ENCODE data around the gene MYO1E. TPM values are rescaled to one million over a fixed set of nuclear protein-coding genes. Genes with fewer than 3 reads are reported as not detected.
"Not testable (repeated sequence)": the region's sequence is repeated elsewhere in the genome, so short reads cannot be mapped to it uniquely, and the experiment has no call there.

The MYO1E gene
- total RNA-seq, 1 donor from 2014 or later, result 45.1 TPM

DNA sequence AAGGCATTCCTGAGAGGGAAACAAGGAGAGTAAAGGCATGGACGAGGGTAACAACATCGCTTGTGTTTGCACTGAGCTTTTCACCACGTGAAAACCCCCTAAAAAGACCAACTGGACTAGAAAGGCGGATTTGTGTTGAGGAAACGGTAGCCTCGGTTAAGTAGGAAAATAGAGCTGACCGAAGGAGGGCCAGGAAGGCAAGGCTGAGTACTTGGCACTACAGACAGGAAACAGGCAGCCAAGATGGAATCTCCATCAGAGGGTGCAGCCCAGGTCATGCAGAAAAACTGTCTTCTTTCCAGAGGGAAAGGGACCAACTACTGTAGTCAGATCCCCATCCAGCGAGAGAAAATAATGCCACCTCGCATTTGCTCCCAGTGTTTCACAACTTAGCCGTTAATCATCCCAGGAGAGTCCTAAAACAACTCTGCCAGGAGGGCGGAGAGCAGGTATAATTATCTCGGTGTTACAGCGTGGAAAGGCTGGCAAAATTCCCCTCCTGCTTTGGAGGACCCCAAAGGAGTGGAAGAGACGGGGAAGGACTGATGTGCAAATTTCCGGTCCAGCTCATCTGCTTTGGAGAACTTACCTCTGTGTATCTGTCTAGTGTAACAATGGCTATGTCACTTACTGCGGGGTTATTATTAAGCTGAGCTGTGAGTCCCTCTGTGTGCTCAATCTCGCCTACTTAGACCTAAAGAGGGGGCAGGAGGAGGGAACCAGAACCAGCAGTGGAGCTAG lies 77.2 kb downstream of the MYO1E start:
- H3K9me3 Mint-ChIP-seq, result no peaks in the 10 kb centered on the region
- H3K36me3 Mint-ChIP-seq (ENCODE audit: low read depth), result peaks cover 4% of the 10 kb centered on the region
- H3K4me1 Mint-ChIP-seq, result peaks cover 38% of the 10 kb centered on the region
- H3K27ac Mint-ChIP-seq, result no peak overlapping the region
- intact Hi-C loops (cut with micrococcal nuclease), result no loop called here
- no peak overlapping the region for H3K4me3 Mint-ChIP-seq
- peaks cover 4% of the 10 kb centered on the region for H3K27me3 Mint-ChIP-seq
- no peak for DNase-seq

DNA sequence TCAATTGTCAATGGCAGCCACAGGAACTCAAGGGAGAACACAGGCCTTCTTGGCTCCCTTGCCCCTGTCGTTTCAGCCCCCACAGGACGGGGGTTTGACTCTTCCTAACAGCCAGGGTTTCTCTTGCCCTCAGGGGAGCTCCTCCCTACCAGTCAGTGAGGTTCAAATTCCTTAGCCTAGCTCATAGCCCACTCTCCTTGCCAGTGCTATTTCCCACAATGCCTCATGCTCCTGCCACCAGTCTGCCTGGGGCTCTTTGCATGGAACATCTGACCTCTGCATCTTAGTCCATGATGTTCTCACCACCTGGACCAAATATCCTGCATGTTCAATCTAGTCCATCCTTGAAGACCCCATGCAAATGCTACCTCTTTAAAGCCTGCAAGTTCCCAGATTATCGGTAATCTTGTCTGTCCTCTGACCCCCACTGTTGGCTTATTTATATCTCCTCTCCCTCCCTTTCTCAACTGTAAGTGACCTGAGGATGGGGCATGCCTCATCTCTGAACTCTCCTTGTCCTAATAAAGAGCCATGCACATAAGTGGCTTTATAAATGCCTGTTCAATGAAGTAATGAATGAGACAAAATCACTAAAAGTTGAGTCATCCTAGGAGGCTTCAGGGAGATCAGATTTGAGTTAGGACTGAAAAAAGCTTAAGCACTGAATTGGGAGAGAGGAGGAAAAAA lies 78.0 kb downstream of the MYO1E start:
- H3K4me1 Mint-ChIP-seq, result peaks cover 32% of the 10 kb centered on the region
- intact Hi-C loops (cut with micrococcal nuclease), result no loop called here
- no peaks in the 10 kb centered on the region for H3K9me3 Mint-ChIP-seq
- peaks cover 1% of the 10 kb centered on the region for H3K36me3 Mint-ChIP-seq (ENCODE audit: low read depth)
- no peak overlapping the region for H3K27ac Mint-ChIP-seq
- no peak for DNase-seq
- H3K27me3 Mint-ChIP-seq, result peaks cover 4% of the 10 kb centered on the region
- no peak overlapping the region for H3K4me3 Mint-ChIP-seq

DNA sequence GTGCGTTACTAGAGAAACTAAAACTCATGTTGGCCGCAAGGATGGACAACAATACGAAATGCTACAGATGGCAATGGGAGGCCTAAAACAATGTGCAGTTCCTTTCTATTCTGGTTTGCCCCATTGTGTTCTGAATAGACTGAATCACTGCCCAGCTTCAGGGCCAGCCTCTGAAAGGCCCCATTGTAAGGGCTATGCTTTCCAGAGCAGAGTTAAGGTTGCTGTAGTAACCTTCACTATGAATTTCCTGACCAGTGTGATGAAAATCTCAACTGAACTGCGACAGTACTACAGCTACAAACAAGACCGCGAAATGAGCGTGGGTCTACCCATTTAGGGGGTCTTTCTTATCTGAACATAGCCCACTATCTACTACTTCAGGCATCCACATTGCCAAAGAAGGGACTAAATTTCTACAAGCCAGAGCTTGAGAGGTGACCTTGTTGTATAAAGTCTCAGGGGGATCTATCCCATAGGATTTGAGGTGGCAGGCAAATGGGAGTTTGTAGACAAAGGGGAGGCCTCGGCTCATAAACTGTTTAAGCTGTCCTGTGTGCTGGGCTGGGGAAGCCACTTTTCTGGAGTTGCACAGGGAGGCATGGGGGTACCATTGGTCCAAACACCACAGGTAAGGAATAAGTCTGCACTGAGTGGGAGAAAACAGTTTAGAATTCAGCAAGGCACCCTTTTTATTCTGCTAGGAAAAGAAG lies 80.1 kb downstream of the MYO1E start:
- Mint-ChIP-seq H3K4me3 (no peak overlapping the region), H3K27ac (no peak overlapping the region), H3K9me3 (no peaks in the 10 kb centered on the region), H3K27me3 (peaks cover 4% of the 10 kb centered on the region), H3K4me1 (peaks cover 14% of the 10 kb centered on the region), H3K36me3 (ENCODE audit: low read depth) (no peaks in the 10 kb centered on the region)
- DNase-seq, result no peak
- intact Hi-C loops (cut with micrococcal nuclease), result no loop called here

DNA sequence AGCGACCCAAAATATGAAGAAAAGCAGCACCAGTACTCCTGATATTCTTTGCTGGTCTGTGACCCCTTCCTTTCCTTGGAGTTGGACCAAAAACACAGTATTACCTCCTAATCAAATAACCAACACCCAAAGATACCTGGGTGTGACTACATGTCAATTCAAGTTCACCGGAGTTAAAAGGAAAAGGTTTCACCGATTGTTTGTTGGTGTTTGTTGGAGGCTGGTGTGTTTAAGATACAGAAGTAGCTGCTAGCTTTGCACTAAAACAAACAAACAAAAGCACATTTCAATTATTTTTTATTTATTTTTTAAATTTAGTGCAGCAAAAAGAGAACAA lies 81.5 kb downstream of the MYO1E start:
- Mint-ChIP-seq H3K27ac (no peak overlapping the region), H3K36me3 (ENCODE audit: low read depth) (no peaks in the 10 kb centered on the region), H3K27me3 (peaks cover 4% of the 10 kb centered on the region), H3K4me1 (peaks cover 9% of the 10 kb centered on the region), H3K4me3 (no peak overlapping the region), H3K9me3 (no peaks in the 10 kb centered on the region)
- DNase-seq, result no peak
- intact Hi-C loops (cut with micrococcal nuclease), result no loop called here

DNA sequence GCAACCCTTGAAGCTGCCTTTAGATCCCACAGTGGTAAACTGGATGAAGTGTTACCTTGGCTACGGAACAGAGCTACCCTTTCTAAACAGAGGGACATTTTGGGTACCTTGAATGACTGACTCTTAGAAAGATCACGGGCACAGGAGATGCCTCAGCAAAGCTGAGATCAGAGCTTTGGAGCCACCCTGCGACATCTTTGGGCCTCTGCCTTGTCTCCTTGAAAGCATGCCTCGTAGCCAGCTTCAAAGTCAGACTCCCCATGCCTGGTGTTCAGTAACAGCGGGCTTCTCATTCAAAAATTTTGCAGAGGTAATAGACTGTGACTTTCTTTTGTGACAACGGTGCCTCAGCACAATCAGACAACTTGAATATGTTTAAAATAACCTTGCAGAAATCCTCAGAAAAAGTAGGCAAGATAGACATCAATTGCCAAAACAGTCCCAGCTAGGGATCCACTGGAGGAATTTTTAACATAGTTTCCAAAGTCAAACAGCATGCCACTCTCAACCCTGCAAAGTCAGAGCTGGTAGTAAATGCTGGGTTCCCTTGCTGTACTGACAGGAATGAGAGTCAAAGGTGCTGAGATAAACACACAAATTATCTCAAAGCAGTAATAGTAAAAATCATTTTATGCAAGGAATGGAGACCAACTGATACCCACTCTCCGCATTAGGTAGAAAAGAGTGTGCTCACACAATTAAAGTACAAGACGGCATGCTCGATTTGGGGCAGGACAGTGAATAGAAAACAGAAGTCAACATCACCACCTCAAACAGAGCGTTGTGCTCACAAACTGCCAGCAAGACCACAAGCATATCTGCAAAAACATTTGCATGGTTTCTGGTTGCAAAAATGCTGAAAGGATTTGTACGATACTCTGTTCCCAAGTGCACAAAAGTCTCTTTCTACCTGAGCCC lies 82.1 kb downstream of the MYO1E start:
- no peak for DNase-seq
- H3K27me3 Mint-ChIP-seq, result peaks cover 4% of the 10 kb centered on the region
- H3K4me3 Mint-ChIP-seq, result no peak overlapping the region
- H3K9me3 Mint-ChIP-seq, result no peaks in the 10 kb centered on the region
- peaks cover 8% of the 10 kb centered on the region for H3K4me1 Mint-ChIP-seq
- intact Hi-C loops (cut with micrococcal nuclease), result no loop called here
- no peaks in the 10 kb centered on the region for H3K36me3 Mint-ChIP-seq (ENCODE audit: low read depth)
- no peak overlapping the region for H3K27ac Mint-ChIP-seq

DNA sequence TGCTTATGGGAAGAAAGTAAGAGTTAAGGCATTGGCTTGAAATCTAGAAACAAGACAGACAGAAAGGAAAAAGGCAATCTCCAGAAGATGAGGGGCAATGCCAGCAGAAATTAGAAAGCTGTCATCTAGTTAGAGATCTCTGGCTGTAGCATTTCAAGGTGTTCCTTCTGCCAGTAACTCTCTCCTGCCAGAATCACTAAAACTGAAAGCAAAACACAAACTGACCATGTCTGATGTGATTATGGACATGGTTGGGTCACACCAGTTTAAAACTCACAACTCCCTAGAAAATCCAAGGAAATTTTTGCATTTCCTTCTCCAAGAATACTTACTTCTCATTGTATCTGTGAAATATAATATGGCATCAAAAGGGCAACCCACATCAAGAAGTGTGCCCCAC lies 83.1 kb downstream of the MYO1E start:
- H3K4me1 Mint-ChIP-seq, result peaks cover 8% of the 10 kb centered on the region
- peaks cover 4% of the 10 kb centered on the region for H3K27me3 Mint-ChIP-seq
- H3K36me3 Mint-ChIP-seq (ENCODE audit: low read depth), result no peaks in the 10 kb centered on the region
- no peak overlapping the region for H3K27ac Mint-ChIP-seq
- H3K9me3 Mint-ChIP-seq, result no peaks in the 10 kb centered on the region
- intact Hi-C loops (cut with micrococcal nuclease), result no loop called here
- H3K4me3 Mint-ChIP-seq, result no peak overlapping the region
- DNase-seq, result no peak

DNA sequence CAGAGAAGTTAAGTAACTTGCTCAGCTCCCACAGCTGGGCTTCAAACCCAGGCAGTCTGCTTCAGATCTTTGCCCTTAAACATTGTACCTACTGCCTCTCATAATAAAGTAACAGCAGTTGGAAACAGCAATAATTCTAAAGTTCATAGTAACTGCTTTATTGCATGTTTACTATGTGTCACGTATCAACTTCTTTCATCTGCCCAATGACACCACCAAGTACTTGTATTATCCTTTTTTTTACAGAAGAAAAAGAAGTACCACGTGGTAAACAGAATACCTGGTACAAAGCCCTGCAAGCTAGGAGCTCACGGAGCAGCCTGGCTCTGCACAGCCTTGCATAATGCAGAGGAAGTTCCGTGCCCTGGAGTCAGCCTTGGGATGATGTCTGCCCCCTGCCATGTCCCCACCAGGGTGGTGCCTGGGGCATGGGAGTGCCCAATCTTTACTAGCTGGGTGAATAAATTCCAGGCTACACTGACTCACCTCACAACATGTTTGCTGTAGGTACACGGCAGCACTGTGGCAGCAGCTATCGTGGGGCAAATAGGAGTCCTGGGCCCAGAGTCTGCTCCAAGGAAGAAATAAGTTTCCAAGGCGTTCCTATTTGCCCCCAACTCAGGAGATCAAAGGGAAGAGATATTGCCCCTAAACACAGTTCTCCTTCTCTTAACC lies 88.8 kb downstream of the MYO1E start:
- intact Hi-C loops (cut with micrococcal nuclease), result no loop called here
- no peaks in the 10 kb centered on the region for H3K9me3 Mint-ChIP-seq
- no peak for DNase-seq
- no peak overlapping the region for H3K27ac Mint-ChIP-seq
- H3K27me3 Mint-ChIP-seq, result peaks cover 6% of the 10 kb centered on the region
- peaks cover 11% of the 10 kb centered on the region for H3K4me1 Mint-ChIP-seq
- H3K4me3 Mint-ChIP-seq, result no peak overlapping the region
- no peaks in the 10 kb centered on the region for H3K36me3 Mint-ChIP-seq (ENCODE audit: low read depth)

DNA sequence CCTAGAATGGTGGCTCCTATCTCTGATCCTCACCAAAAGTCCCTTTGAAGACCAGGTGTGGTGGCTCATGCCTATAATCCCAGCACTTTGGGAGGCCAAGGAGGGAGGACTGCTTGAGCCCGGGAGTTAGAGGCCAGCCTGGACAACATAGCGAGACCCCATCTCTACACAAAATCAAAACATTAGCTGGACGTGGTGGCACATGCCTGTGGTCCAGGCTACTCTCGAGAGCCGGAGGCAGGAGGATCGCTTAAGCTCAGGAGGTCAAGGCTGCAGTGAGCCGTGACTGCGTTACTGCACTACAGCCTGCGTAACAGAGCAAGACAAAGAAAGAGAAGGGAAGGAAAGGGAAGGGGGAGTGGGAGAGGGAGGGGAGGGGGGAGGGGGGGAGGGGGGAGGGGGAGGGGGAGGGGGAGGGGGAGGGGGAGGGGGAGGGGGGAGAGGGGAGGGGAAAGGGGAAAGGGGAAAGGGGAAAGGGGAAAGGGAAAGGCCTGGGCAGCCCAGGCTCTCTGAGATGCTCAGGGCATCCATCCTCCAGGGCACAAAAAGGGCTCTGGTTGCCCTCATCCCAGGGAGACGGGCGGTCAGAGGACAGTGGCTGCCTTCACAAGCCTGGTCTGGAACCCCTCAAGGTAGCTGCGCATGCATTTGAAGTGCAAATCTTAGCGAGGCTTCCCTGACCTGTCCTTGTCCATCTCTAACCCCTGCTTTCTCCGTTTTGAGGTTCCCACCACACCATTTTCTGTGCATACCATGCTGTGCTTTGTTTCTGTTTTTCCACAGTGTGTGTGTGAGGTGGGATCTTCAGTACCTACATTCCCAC lies 89.9 kb downstream of the MYO1E start:
- intact Hi-C loops (cut with micrococcal nuclease), result no loop called here
- Mint-ChIP-seq H3K27me3 (peaks cover 6% of the 10 kb centered on the region), H3K27ac (no peak overlapping the region), H3K9me3 (no peaks in the 10 kb centered on the region), H3K4me3 (no peak overlapping the region), H3K36me3 (ENCODE audit: low read depth) (no peaks in the 10 kb centered on the region), H3K4me1 (peaks cover 11% of the 10 kb centered on the region)
- DNase-seq, result no peak

DNA sequence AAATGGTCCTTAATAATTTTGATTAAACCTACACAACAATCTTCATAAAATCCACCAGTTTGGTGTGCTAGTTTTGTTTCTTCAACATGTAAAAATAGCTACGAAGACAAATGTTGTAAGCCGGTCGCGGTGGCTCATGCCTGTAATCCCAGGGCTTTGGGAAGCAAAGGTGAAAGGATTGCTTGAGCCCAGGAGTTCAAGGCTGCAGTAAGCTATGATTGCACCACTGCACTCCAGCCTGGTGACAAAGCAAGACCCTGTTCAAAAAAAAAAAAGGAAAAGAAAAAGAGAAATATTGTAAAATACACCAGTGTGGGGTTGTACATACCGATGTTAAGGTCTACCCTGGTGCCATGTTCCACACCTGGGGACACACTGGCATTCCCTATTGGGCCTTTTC lies 91.0 kb downstream of the MYO1E start:
- Mint-ChIP-seq H3K27ac (no peak overlapping the region), H3K36me3 (ENCODE audit: low read depth) (no peaks in the 10 kb centered on the region), H3K4me3 (no peak overlapping the region), H3K9me3 (no peaks in the 10 kb centered on the region), H3K4me1 (peaks cover 17% of the 10 kb centered on the region), H3K27me3 (peaks cover 7% of the 10 kb centered on the region)
- intact Hi-C loops (cut with micrococcal nuclease), result no loop called here
- no peak for DNase-seq

DNA sequence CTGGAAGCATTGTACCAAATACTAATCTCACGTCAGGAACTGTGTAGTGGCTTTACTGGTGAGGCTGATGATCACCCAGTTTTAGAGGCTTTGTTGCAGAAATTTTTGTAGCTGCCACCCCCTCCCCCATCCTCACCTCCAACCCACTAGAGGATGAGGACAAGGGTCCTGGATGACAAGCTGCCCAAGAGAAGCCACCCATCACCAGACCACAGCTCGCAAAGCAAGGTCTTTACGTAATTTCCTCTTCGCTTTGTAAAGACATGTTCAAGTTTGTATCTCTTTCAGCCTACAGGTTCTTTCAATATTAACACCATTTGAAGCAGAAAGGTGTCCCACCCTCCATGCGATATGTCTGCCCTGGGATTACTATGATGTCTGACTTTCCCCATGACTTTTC lies 91.8 kb downstream of the MYO1E start:
- Mint-ChIP-seq H3K4me3 (no peak overlapping the region), H3K4me1 (peaks cover 26% of the 10 kb centered on the region), H3K27ac (no peak overlapping the region), H3K36me3 (ENCODE audit: low read depth) (no peaks in the 10 kb centered on the region), H3K27me3 (peaks cover 7% of the 10 kb centered on the region), H3K9me3 (no peaks in the 10 kb centered on the region)
- DNase-seq, result no peak
- intact Hi-C loops (cut with micrococcal nuclease), result no loop called here

DNA sequence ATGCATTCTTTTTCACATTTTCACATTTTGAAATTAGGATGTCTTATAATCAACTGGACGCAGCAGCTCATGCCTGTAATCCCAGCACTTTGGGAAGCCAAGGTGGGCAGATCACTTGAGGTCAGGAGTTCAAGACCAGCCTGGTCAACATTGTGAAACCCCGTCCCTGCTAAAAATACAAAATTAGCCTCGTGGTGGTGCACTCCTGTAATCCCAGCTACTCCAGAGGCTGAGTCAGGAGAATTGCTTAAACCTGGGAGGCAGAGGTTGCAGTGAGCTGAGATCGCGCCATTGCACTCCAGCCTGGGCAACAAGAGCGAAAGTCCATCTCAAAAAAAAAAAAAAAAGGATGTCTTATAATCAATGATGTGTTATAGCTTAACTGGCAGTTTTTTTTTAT lies 92.4 kb downstream of the MYO1E start:
- intact Hi-C loops (cut with micrococcal nuclease); H3K9me3 Mint-ChIP-seq; H3K4me3 Mint-ChIP-seq; DNase-seq; H3K27ac Mint-ChIP-seq; H3K27me3 Mint-ChIP-seq; H3K36me3 Mint-ChIP-seq (ENCODE audit: low read depth): not testable (repeated sequence)
- peaks cover 30% of the 10 kb centered on the region for H3K4me1 Mint-ChIP-seq

DNA sequence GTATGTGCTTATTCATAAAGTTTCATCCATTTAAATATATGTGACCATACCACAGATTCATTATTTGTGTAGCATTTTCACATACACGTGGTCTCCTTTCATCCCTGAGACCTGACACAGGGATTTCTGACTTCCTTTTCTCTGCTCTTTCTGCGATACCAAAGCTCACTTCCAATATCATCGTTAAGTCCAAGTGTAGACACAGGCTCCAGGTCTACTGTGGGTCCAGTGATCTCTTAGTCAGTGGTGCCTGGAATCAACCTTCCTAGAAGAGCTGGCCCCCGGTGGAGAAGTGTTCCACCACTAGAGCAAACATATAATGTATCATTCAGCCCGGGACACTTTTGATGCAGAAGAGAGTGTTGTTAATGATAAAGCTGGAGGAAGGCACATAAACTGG lies 93.6 kb downstream of the MYO1E start:
- Mint-ChIP-seq H3K4me1 (peaks cover 43% of the 10 kb centered on the region), H3K4me3 (no peak overlapping the region), H3K36me3 (ENCODE audit: low read depth) (peaks cover 3% of the 10 kb centered on the region), H3K27me3 (peaks cover 10% of the 10 kb centered on the region), H3K27ac (no peak overlapping the region), H3K9me3 (peaks cover 11% of the 10 kb centered on the region)
- intact Hi-C loops (cut with micrococcal nuclease), result no loop called here
- no peak for DNase-seq

DNA sequence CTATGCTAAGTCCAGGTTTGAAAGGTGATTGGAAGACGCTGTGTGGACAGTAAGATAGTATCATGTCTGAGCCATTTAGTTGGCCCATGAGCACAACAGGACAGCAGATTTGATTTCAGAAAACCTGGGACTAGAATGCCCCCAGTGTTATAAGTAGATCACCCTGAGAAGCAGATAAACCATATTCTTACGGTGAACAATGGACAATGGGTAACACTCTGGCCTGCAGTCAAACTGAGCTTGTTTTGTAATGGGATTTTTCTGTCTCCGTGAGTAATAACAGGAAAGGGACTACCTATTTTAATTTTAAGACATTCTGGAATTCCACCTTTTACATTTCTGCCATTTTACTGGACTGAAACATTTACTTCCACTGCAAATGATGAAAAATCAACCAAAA lies 94.6 kb downstream of the MYO1E start:
- peaks cover 50% of the 10 kb centered on the region for H3K4me1 Mint-ChIP-seq
- H3K27me3 Mint-ChIP-seq, result peaks cover 10% of the 10 kb centered on the region
- peaks cover 11% of the 10 kb centered on the region for H3K9me3 Mint-ChIP-seq
- intact Hi-C loops (cut with micrococcal nuclease), result no loop called here
- no peak overlapping the region for H3K27ac Mint-ChIP-seq
- H3K36me3 Mint-ChIP-seq (ENCODE audit: low read depth), result peaks cover 5% of the 10 kb centered on the region
- no peak overlapping the region for H3K4me3 Mint-ChIP-seq
- DNase-seq, result no peak
